SK-N-SH (cell line): ENCODE data around the gene STX5. TPM values are rescaled to one million over a fixed set of nuclear protein-coding genes. Genes with fewer than 3 reads are reported as not detected.

Source experiments
- CTCF ChIA-PET: fragments of 300-600, 350-600 bp; formaldehyde crosslinking; extraction: SDS; loops from one replicate; lab custom pipeline; 2021; lab: Yijun Ruan, JAX
- POLR2A ChIA-PET: fragments of 350-600 bp; sonication (Branson Sonifier 250); formaldehyde crosslinking; extraction: SDS; loops from one replicate; lab custom pipeline; 2020; ENCODE audit warnings: antibody characterized with exemption, inconsistent platforms; lab: Yijun Ruan, JAX
- DNase-seq: peaks from one replicate; pipeline ENCODE4 v3.0.0; 2012
- H2AFZ ChIP-seq: fragments of 200-600 bp; sonication (generic); 2 replicates; pipeline ENCODE4 v1.8.1; 2016; ENCODE audit warnings: antibody characterized with exemption, mild to moderate bottlenecking, low read depth
- H3F3A ChIP-seq: fragments of 200-600 bp; sonication (generic); replicated peaks from 2 replicates; pipeline ENCODE3; 2016; ENCODE audit warnings: antibody characterized with exemption, mild to moderate bottlenecking; ENCODE audit not compliant: insufficient read depth
- H3K27ac ChIP-seq, 2 experiments: fragments of 200-500 bp in 1 of 2; fragments of 200-600 bp in 1 of 2; sonication (Bioruptor generic) in 1 of 2; sonication (generic), shearing (Covaris generic) in 1 of 2; 2 replicates each; pipeline versions ENCODE4 v1.5.1 to v1.6.1; 2014 to 2016; ENCODE audit warnings: low read depth in 2 of 2, inconsistent platforms in 1 of 2, low read length in 1 of 2, mild to moderate bottlenecking in 1 of 2, mixed read lengths in 1 of 2
- H3K27me3 ChIP-seq: fragments of 200-600 bp; sonication (generic), shearing (Covaris generic); 2 replicates; pipeline ENCODE4 v1.6.1; 2016; ENCODE audit warnings: mixed run types; ENCODE audit not compliant: insufficient read depth
- H3K36me3 ChIP-seq, 2 experiments: fragments of 200-500 bp in 1 of 2; fragments of 200-600 bp in 1 of 2; sonication (Bioruptor generic) in 1 of 2; sonication (generic) in 1 of 2; replicated peaks in 1 of 2; 2 replicates each; pipeline versions ENCODE3 to v1.5.1; 2014 to 2016; ENCODE audit warnings: low read length in 1 of 2, mild to moderate bottlenecking in 1 of 2; ENCODE audit not compliant: insufficient read depth in 2 of 2, control insufficient read depth in 1 of 2
- H3K4me1 ChIP-seq, 2 experiments: fragments of 200-500 bp in 1 of 2; fragments of 200-600 bp in 1 of 2; sonication (Bioruptor generic) in 1 of 2; sonication (generic), shearing (Covaris generic) in 1 of 2; 2 replicates each; pipeline versions ENCODE4 v1.5.1 to v1.6.1; 2014 to 2016; ENCODE audit warnings: low read depth in 1 of 2, low read length in 1 of 2, mixed run types in 1 of 2; ENCODE audit not compliant: insufficient read depth in 2 of 2, control insufficient read depth in 1 of 2
- H3K4me2 ChIP-seq: fragments of 200-600 bp; sonication (generic), shearing (Covaris generic); 2 replicates; pipeline ENCODE4 v1.6.1; 2017; ENCODE audit warnings: mixed run types
- H3K4me3 ChIP-seq, 2 experiments: fragments of 200-500 bp in 1 of 2; fragments of 200-600 bp in 1 of 2; sonication (Bioruptor generic) in 1 of 2; sonication (generic), shearing (Covaris generic) in 1 of 2; 2 replicates each; pipeline versions ENCODE4 v1.5.1 to v1.8.1; 2014 to 2016; ENCODE audit warnings: low read depth in 2 of 2, inconsistent platforms in 1 of 2, low read length in 1 of 2, mild to moderate bottlenecking in 1 of 2, mixed read lengths in 1 of 2, moderate library complexity in 1 of 2
- H3K79me2 ChIP-seq: fragments of 200-600 bp; sonication (generic); 2 replicates; pipeline ENCODE4 v1.8.1; 2017; ENCODE audit warnings: mild to moderate bottlenecking; ENCODE audit not compliant: insufficient read depth
- H3K9ac ChIP-seq: fragments of 200-600 bp; sonication (generic); 2 replicates; pipeline ENCODE4 v1.6.1; 2017; ENCODE audit warnings: mixed run types
- H3K9me2 ChIP-seq: fragments of 200-600 bp; sonication (generic); 2 replicates; pipeline ENCODE4 v1.6.1; 2017; ENCODE audit warnings: mixed run types
- H3K9me3 ChIP-seq: fragments of 200-600 bp; sonication (generic); 2 replicates; pipeline ENCODE4 v1.6.1; 2017; ENCODE audit warnings: mixed run types, mild to moderate bottlenecking, moderate library complexity
- H4K20me1 ChIP-seq: fragments of 200-600 bp; sonication (generic); 2 replicates; pipeline ENCODE4 v1.6.1; 2017; ENCODE audit warnings: mild to moderate bottlenecking, mixed run types; ENCODE audit not compliant: insufficient read depth
- CHD2 ChIP-seq: fragments of 150-350 bp; IDR thresholded peaks from 2 replicates; pipeline ENCODE4 v1.6.1; 2018; ENCODE audit warnings: low read length; ENCODE audit not compliant: partially characterized antibody
- EP300 ChIP-seq, 2 experiments: IDR thresholded peaks; 2 replicates each; pipeline versions ENCODE4 v1.4.0 to v1.6.1; 2012; ENCODE audit warnings: borderline replicate concordance in 1 of 2, low read depth in 1 of 2, low read length in 1 of 2
- FOXJ3 ChIP-seq: sonication (generic); formaldehyde crosslinking; IDR thresholded peaks from 2 replicates; pipeline ENCODE4 v1.5.1; 2020; ENCODE audit warnings: mild to moderate bottlenecking, missing genetic modification reagents
- FOXM1 ChIP-seq: IDR thresholded peaks from 2 replicates; pipeline ENCODE4 v1.4.0; 2012; ENCODE audit warnings: low read depth, mild to moderate bottlenecking
- GATA2 ChIP-seq: sonication (generic); formaldehyde crosslinking; IDR thresholded peaks from 2 replicates; pipeline ENCODE4 v1.5.0; 2020; ENCODE audit warnings: mild to moderate bottlenecking, missing genetic modification reagents
- NFIC ChIP-seq: IDR thresholded peaks from 2 replicates; pipeline ENCODE4 v1.4.0; 2012; ENCODE audit warnings: borderline replicate concordance
- NRF1 ChIP-seq: IDR thresholded peaks from 2 replicates; pipeline ENCODE4 v1.6.1; 2012; ENCODE audit warnings: low read depth, mild to moderate bottlenecking, low read length
- POLR2AphosphoS5 ChIP-seq: IDR thresholded peaks from 2 replicates; pipeline ENCODE4 v1.6.1; 2012; ENCODE audit warnings: low read depth, low read length
- RAD21 ChIP-seq: IDR thresholded peaks from 2 replicates; pipeline ENCODE4 v1.6.1; 2012; ENCODE audit warnings: mild to moderate bottlenecking, low read length
- RFX5 ChIP-seq: IDR thresholded peaks from 2 replicates; pipeline ENCODE4 v1.6.1; 2012; ENCODE audit warnings: mild to moderate bottlenecking, improper control_type of control experiment, low read length
- RXRA ChIP-seq: IDR thresholded peaks from 2 replicates; pipeline ENCODE4 v1.4.0; 2012; ENCODE audit warnings: low read depth, mild to moderate bottlenecking, borderline replicate concordance
- SIN3A ChIP-seq: IDR thresholded peaks from 2 replicates; pipeline ENCODE4 v1.6.1; 2012; ENCODE audit warnings: low read depth, mild to moderate bottlenecking, low read length, moderate library complexity, borderline replicate concordance
- SMC3 ChIP-seq: IDR thresholded peaks from 2 replicates; pipeline ENCODE4 v1.6.1; 2012; ENCODE audit warnings: low read depth, low read length, improper control_type of control experiment
- TAF1 ChIP-seq: IDR thresholded peaks from 2 replicates; pipeline ENCODE4 v1.6.1; 2012; ENCODE audit warnings: low read depth, mild to moderate bottlenecking, low read length, moderate library complexity, borderline replicate concordance
- TCF12 ChIP-seq: IDR thresholded peaks from 2 replicates; pipeline ENCODE4 v1.4.0; 2012
- TEAD4 ChIP-seq: IDR thresholded peaks from 2 replicates; pipeline ENCODE4 v1.4.0; 2012; ENCODE audit warnings: mild to moderate bottlenecking, borderline replicate concordance; ENCODE audit not compliant: insufficient read depth
- YY1 ChIP-seq: IDR thresholded peaks from 2 replicates; pipeline ENCODE4 v1.4.0; 2012; ENCODE audit warnings: low read depth, mild to moderate bottlenecking
- WGBS: methylation state at CpG from one replicate; pipeline ENCODE4 v1.1.6; 2017; ENCODE audit warnings: low lambda C conversion rate; 5-methylcytosine and 5-hydroxymethylcytosine counted together
- polyA plus RNA-seq, 3 experiments: library from polyadenylated mRNA; depleted of rRNA; stranded (reverse); fragments of >200 nt; gene quantifications; 2 replicates each; pipeline ENCODE4 v1.2.3, GENCODE V29; 2012
- TF ChIP-seq, protein P1 (sequence below): IDR thresholded peaks from 2 replicates; pipeline ENCODE4 v1.4.0; 2012; ENCODE audit warnings: low read depth
- TF ChIP-seq, protein P2 (sequence below): IDR thresholded peaks from 2 replicates; pipeline ENCODE4; 2012
- TF ChIP-seq, protein P3 (sequence below): fragments of 200-600 bp; sonication (generic); IDR thresholded peaks from 2 replicates; pipeline ENCODE4 v1.6.1; 2017; ENCODE audit warnings: antibody characterized with exemption, mild to moderate bottlenecking, moderate library complexity
- TF ChIP-seq, protein P4 (sequence below): IDR thresholded peaks from 2 replicates; pipeline ENCODE4 v1.6.1; 2012; ENCODE audit warnings: mild to moderate bottlenecking, low read depth, low read length, moderate library complexity

Gene STX5
- polyA plus RNA-seq, 1 of the 3 experiments (the other 2 are of a cell fraction) = 24.2 TPM

DNA sequence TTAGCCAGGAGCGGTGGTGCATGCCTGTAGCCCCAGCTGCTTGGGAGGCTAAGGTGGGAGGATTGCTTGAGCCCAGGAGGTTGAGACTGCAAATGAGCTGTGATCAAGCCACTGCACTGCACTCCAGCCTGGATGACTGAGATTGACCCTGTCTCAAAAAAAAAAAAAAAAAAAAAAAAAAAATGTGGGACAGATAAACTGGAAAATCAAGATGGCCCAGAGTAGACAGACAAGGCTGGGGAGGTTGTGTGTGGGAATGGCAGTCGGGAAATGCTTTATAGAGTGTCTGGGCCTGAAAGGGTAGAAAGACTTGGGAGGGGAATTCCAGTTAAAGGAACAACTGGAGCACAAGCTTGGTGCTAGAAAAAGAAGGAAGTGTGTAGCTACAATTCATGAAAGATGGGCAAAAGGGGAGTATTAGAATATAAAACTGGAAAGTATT is 25.7 kb upstream of the STX5 start:
- H3K4me2 ChIP-seq = 0 out of 2 replicates have a peak overlapping the region, but pooled peaks have one; percentile 84
- H3F3A ChIP-seq = peaks cover 30% of the 10 kb centered on the region
- peaks cover 18% of the 10 kb centered on the region in 2 experiments; a peak in 3 of 4 replicates for H3K4me1 ChIP-seq
- CTCF ChIA-PET = interaction anchor here (5.2 kb wide), 1 partner anchor 72 kb away, joined by 46 read pairs; the partner anchor contains the start of gene TMEM179B
- no peak overlapping the region for H3K27ac ChIP-seq
- no peak overlapping the region for H3K4me3 ChIP-seq
- no peak for DNase-seq
- H3K27me3 ChIP-seq = no peaks in the 10 kb centered on the region
- no peaks in the 10 kb centered on the region for H3K9me3 ChIP-seq
- POLR2A ChIA-PET = interaction anchor here (0.6 to 9.4 kb wide), 4 partner anchors 17 to 212 kb away, joined by 3 to 146 read pairs (median 10); partner anchors contain the start of genes NXF1, SLC3A2 and WDR74
- H3K9ac ChIP-seq = no peak overlapping the region
- H3K9me2 ChIP-seq = no peaks in the 10 kb centered on the region
- H2AFZ ChIP-seq = no peak overlapping the region
- peaks cover 27% of the 10 kb centered on the region for H4K20me1 ChIP-seq
- 66% methylated on average over 2 of the region's 2 CpGs for WGBS
- H3K79me2 ChIP-seq = peaks cover 54% of the 10 kb centered on the region
- peaks cover 24 to 26% of the 10 kb centered on the region in 2 experiments for H3K36me3 ChIP-seq
- TF ChIP-seq RXRA = no peak
- no peak for TF ChIP-seq CHD2
- no peak for TF ChIP-seq GATA2
- TF ChIP-seq, all 33 proteins: peak for 0

DNA sequence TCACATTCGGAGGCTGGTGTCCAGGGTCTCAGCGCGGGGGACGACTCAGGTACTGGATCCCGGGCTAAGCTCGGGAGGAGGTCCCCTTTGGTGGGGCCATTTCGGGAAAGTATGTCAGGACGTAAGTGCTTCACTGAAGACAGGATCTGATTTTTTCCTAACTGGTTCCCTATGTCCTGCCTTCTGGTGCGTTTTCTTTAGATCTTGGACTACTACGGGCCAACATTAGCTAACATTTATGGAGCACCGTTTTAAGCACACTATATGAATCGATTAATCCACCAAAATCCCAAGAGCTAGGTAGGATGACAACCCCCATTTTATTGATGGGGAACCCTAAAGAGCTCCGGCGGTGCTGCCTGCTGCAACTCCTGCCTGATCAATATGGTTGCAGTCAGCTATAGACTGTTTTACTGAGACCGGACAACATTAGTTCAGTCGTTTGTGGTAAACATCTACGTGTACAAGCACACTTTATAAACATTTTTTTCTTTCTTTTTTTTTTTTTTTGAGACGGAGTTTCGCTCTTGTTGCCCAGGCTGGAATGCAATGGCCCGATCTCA is 24.6 kb upstream of the STX5 start:
- peak overlapping the region; percentile 93 for H2AFZ ChIP-seq
- no peaks in the 10 kb centered on the region for H3K9me2 ChIP-seq
- ChIA-PET POLR2A (interaction anchor here (0.9 to 9.4 kb wide), 13 partner anchors 9 to 1192 kb away, joined by 3 to 146 read pairs (median 11); partner anchors contain the start of genes HNRNPUL2, NXF1, SLC3A2 and STX5), CTCF (interaction anchor here (0.8 to 5.2 kb wide), 5 partner anchors 16 to 84 kb away, joined by 3 to 46 read pairs (median 4); partner anchors contain the start of genes SLC3A2 and TMEM179B)
- H3K79me2 ChIP-seq = peaks cover 53% of the 10 kb centered on the region
- WGBS = 3% methylated on average over 17 of the region's 20 CpGs
- peaks cover 39% of the 10 kb centered on the region for H4K20me1 ChIP-seq
- H3K27ac ChIP-seq = peak overlapping the region; percentile 61 to 88
- H3K27me3 ChIP-seq = no peaks in the 10 kb centered on the region
- H3K4me3 ChIP-seq = peak overlapping the region; percentile 69 to 90
- no peak for DNase-seq
- peaks cover 41% of the 10 kb centered on the region for H3F3A ChIP-seq
- peak overlapping the region; percentile 77 for H3K9ac ChIP-seq
- H3K36me3 ChIP-seq = peaks cover 34 to 38% of the 10 kb centered on the region in 2 experiments
- no peaks in the 10 kb centered on the region for H3K9me3 ChIP-seq
- peak overlapping the region; percentile 84 for H3K4me2 ChIP-seq
- H3K4me1 ChIP-seq = peaks cover 14 to 16% of the 10 kb centered on the region in 2 experiments; a peak in 3 of 4 replicates
- TF ChIP-seq TEAD4 (no peak), TCF12 (no peak), TAF1 (no peak), CHD2 (no peak), RFX5 (no peak), EP300 (IDR thresholded peaks at IDR 0.05; ENCODE audit: borderline replicate concordance in 1 of 2, low read depth in 1 of 2, low read length in 1 of 2) (no peak), YY1 (no peak), SMC3 (no peak), NFIC (no peak), FOXM1 (no peak), SIN3A (no peak), POLR2AphosphoS5 (no peak), FOXJ3 (CRISPR knock-in tag) (no peak), RAD21 (no peak), NRF1 (no peak)
- TF ChIP-seq, protein P1, sequence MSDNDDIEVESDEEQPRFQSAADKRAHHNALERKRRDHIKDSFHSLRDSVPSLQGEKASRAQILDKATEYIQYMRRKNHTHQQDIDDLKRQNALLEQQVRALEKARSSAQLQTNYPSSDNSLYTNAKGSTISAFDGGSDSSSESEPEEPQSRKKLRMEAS = no peak
- TF ChIP-seq, protein P2, sequence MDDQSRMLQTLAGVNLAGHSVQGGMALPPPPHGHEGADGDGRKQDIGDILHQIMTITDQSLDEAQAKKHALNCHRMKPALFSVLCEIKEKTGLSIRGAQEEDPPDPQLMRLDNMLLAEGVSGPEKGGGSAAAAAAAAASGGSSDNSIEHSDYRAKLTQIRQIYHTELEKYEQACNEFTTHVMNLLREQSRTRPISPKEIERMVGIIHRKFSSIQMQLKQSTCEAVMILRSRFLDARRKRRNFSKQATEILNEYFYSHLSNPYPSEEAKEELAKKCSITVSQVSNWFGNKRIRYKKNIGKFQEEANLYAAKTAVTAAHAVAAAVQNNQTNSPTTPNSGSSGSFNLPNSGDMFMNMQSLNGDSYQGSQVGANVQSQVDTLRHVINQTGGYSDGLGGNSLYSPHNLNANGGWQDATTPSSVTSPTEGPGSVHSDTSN = no peak
- TF ChIP-seq, protein P3, sequence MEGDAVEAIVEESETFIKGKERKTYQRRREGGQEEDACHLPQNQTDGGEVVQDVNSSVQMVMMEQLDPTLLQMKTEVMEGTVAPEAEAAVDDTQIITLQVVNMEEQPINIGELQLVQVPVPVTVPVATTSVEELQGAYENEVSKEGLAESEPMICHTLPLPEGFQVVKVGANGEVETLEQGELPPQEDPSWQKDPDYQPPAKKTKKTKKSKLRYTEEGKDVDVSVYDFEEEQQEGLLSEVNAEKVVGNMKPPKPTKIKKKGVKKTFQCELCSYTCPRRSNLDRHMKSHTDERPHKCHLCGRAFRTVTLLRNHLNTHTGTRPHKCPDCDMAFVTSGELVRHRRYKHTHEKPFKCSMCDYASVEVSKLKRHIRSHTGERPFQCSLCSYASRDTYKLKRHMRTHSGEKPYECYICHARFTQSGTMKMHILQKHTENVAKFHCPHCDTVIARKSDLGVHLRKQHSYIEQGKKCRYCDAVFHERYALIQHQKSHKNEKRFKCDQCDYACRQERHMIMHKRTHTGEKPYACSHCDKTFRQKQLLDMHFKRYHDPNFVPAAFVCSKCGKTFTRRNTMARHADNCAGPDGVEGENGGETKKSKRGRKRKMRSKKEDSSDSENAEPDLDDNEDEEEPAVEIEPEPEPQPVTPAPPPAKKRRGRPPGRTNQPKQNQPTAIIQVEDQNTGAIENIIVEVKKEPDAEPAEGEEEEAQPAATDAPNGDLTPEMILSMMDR = no peak
- TF ChIP-seq, protein P4, sequence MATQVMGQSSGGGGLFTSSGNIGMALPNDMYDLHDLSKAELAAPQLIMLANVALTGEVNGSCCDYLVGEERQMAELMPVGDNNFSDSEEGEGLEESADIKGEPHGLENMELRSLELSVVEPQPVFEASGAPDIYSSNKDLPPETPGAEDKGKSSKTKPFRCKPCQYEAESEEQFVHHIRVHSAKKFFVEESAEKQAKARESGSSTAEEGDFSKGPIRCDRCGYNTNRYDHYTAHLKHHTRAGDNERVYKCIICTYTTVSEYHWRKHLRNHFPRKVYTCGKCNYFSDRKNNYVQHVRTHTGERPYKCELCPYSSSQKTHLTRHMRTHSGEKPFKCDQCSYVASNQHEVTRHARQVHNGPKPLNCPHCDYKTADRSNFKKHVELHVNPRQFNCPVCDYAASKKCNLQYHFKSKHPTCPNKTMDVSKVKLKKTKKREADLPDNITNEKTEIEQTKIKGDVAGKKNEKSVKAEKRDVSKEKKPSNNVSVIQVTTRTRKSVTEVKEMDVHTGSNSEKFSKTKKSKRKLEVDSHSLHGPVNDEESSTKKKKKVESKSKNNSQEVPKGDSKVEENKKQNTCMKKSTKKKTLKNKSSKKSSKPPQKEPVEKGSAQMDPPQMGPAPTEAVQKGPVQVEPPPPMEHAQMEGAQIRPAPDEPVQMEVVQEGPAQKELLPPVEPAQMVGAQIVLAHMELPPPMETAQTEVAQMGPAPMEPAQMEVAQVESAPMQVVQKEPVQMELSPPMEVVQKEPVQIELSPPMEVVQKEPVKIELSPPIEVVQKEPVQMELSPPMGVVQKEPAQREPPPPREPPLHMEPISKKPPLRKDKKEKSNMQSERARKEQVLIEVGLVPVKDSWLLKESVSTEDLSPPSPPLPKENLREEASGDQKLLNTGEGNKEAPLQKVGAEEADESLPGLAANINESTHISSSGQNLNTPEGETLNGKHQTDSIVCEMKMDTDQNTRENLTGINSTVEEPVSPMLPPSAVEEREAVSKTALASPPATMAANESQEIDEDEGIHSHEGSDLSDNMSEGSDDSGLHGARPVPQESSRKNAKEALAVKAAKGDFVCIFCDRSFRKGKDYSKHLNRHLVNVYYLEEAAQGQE = no peak
